Adrenal gland (tissue), 5 donors: ENCODE measurements around the gene EPB41L4B.

ENCODE experiments used
- POLR2A ChIP-seq, 2 donors: fragments of 450-650 bp; IDR thresholded peaks; one replicate each; pipeline ENCODE4 v1.6.1; 2017; ENCODE audit warnings: antibody characterized with exemption in 2 of 2, mild to moderate bottlenecking in 2 of 2, moderate library complexity in 1 of 2
- TF ChIP-seq, protein P1 (sequence below), 6 experiments: fragments of 450-650 bp in 4 of 6; fragments of 200-600 bp in 2 of 6; sonication (generic) in 1 of 6; IDR thresholded peaks; 1 replicate in 5 of 6; 2 replicates in 1 of 6; pipeline versions ENCODE4 v1.5.1 to v1.8.0; 2016 to 2021; ENCODE audit warnings: antibody characterized with exemption in 6 of 6, mild to moderate bottlenecking in 2 of 6, moderate library complexity in 1 of 6
- donor health status: DM: no; HTN: no; CAD: no.

DNA sequence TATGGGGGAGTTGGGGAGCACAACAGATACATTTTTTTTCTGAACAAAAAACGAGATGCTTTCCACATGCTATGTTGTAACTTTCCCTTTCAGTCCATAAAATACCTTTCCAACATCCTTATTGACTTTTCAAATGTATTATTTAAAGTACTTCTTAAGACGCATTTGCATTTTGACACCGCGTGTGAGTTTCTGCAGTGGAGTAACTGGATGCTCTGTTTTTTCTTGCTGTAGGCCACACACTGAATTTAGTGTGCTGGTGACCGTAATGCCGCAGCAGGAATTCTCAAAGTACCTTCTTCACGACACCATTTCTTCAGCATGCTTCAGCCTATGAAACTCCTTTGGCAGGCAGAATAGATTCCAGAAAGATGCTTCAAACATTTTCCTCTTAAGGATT is 14.3 kb upstream of the EPB41L4B start:
- TF ChIP-seq POLR2A (IDR thresholded peaks at IDR 0.05), result no peak
- TF ChIP-seq, protein P1, sequence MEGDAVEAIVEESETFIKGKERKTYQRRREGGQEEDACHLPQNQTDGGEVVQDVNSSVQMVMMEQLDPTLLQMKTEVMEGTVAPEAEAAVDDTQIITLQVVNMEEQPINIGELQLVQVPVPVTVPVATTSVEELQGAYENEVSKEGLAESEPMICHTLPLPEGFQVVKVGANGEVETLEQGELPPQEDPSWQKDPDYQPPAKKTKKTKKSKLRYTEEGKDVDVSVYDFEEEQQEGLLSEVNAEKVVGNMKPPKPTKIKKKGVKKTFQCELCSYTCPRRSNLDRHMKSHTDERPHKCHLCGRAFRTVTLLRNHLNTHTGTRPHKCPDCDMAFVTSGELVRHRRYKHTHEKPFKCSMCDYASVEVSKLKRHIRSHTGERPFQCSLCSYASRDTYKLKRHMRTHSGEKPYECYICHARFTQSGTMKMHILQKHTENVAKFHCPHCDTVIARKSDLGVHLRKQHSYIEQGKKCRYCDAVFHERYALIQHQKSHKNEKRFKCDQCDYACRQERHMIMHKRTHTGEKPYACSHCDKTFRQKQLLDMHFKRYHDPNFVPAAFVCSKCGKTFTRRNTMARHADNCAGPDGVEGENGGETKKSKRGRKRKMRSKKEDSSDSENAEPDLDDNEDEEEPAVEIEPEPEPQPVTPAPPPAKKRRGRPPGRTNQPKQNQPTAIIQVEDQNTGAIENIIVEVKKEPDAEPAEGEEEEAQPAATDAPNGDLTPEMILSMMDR (IDR thresholded peaks at IDR 0.05), result no peak
